ENCODE measurements around the gene ATL1. TPM values are rescaled to one million over a fixed set of nuclear protein-coding genes. Genes with fewer than 3 reads are reported as not detected.

Gene ATL1
- 2.6 and 6.9 TPM in 2 replicates for total RNA-seq

DNA sequence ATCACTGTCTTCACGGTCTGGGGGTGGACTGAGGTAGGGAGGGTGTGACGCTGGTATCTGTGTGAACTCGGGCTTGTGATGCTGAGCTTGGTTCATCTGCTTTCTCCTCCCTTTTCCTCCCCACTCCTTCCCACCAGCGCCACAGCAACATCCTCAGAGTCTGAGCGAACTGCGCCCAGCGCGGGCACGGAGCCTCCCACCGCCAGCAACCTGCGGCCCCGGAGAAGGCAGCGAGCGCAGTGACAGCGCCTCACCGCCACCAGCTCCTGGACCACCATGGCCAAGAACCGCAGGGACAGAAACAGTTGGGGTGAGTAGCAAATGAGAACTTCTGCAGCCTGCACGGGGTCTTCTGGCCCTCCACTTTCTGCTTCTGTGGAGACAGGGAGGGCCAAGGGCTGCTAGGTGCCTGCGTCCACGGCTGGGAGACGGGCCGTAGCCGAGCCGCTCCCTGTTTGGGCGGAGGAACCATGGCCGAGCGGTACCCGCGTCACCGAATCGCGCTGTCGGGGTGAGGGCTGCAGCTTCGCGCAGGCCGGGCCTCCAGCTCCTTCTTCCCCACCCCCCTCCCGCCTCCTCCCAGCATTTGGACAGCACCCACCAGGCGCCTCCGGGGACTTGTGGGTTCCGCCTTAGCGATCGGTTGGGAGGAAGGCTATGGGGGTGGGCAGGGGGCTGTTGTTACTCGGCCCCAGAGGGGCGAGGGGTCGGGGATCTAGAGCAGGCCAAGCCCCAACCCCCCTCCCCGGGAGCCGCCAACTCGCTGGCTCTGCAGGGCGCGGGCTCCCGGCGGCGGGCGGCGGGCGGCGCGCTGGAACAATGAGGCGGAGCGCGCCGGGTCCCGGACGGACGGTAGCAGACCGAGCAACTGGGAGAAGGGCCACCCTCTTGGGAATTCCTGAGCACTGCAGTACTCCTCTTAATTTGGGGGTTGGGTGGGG, at the start of gene ATL1:
Gene ATL1, plus strand, starts transcription at position 156 of the 941 bp plus-strand sequence. Its CDS starts 121 bp downstream, at position 277.
- peak; percentile 78 for DNase-seq (ENCODE audit: low read depth)
- peak within 1 kb of the TSS; percentile 69 for H3K4me3 ChIP-seq (ENCODE audit: low read depth, low read length)
- TF ChIP-seq, protein P1, sequence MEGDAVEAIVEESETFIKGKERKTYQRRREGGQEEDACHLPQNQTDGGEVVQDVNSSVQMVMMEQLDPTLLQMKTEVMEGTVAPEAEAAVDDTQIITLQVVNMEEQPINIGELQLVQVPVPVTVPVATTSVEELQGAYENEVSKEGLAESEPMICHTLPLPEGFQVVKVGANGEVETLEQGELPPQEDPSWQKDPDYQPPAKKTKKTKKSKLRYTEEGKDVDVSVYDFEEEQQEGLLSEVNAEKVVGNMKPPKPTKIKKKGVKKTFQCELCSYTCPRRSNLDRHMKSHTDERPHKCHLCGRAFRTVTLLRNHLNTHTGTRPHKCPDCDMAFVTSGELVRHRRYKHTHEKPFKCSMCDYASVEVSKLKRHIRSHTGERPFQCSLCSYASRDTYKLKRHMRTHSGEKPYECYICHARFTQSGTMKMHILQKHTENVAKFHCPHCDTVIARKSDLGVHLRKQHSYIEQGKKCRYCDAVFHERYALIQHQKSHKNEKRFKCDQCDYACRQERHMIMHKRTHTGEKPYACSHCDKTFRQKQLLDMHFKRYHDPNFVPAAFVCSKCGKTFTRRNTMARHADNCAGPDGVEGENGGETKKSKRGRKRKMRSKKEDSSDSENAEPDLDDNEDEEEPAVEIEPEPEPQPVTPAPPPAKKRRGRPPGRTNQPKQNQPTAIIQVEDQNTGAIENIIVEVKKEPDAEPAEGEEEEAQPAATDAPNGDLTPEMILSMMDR (IDR thresholded peaks at IDR 0.05; ENCODE audit: insufficient read depth, low read depth, low read length) = no peak

DNA sequence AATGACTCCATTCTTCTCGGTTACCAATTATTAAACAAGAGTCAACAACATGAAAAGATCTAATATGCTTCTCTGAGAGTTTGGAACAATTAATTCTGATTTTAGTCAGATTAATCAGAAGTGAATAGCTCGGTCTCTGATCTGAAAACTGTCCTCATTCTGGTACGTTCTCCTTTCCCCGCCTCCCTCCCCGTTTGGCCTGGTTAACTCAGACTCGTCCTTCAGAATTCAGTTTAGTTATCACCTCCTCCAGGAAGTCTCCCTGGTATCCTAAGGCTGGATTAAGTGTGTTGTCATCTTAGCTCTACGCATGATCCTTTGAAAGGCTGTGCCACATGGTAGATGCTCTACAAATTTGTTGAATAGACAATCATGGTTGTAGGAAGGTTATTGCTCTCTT, 49.8 kb upstream of the ATL1 start:
- no peak for DNase-seq (ENCODE audit: low read depth)
- TF ChIP-seq, protein P1 (IDR thresholded peaks at IDR 0.05; ENCODE audit: insufficient read depth, low read depth, low read length) = no peak

DNA sequence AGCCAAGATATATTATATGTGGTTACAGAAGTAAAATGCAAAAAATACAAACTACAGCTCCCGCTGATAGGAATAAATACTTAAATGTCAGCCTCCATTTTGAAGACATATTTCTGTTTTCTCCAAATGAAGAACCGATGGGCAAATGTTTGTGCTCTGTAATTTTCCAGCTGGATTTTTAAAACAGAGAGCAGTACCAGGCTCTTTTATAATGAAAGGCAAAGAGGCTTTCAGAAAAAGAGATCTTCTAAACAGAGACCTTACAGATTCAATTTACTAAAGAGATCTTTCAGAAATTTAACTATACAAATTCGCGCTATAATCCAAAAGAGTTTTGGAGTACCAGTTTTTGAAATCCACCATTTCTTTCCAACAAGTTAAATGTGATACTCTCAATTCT, 47.5 kb upstream of the ATL1 start:
- no peak overlapping the region for H3K4me3 ChIP-seq (ENCODE audit: low read depth, low read length)
- DNase-seq (ENCODE audit: low read depth) = no peak
- TF ChIP-seq, protein P1 (IDR thresholded peaks at IDR 0.05; ENCODE audit: insufficient read depth, low read depth, low read length) = no peak

More for the DNA sequence above, 49.8 kb upstream of the ATL1 start:
- H3K4me3 ChIP-seq (ENCODE audit: low read depth, low read length) = no peak overlapping the region

DNA sequence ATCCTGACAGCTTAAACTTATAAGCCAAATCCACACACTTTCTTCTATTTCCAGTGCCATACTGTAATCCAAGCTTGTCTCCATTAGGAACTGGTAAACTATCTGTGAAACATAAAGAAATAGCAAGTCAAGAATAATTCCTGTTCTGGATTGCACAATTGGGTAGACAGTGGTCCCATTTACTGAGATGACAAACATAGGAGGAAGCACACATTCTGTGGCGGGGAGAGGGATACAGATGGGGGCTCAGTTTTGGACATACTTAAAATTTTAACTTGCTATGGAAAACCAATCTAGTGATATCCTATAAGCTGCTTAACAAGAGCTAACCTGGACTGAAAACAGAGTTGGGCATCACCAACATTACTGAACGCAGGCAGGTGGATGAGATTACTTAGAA, 43.9 kb upstream of the ATL1 start:
- no peak for DNase-seq (ENCODE audit: low read depth)
- no peak overlapping the region for H3K4me3 ChIP-seq (ENCODE audit: low read depth, low read length)
- TF ChIP-seq, protein P1 (IDR thresholded peaks at IDR 0.05; ENCODE audit: insufficient read depth, low read depth, low read length) = no peak

DNA sequence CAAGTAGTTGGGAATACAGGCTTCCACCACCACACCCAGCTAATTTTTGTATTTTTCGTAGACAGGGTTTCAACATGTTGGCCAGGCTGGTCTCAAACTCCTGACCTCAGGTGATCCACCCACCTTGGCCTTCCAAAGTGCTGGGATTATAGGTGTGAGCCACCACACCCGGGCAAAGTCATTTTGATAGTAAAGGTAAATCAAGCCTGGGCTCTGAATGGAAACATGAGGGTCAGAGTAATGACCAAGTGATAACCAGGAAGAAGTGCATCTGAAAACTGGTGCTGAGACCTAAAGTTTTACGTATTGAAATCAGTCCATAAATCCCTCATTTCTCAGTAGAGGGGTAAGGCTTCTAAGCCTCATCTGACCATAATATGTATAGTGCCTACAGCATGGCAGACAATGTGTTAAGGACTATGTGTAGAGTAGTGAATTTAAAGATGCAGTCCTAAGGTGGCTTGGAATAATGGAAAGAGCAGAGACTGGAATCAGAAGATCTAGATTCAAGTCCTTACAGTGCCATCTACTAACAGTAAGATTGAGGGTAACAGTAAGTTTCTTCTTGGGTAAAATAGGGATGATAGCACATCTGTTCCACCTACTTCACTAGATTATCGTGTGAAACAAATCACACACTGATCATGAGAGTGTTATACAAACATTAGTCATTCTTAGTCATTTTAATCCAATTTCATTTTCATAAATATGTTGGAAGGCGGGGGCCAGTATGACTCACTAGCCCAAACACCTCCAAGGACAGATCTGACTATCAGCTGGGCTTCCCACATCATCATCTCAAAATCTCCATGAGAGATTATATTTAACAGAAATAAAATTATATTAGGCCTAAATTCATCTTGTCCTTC, 38.8 kb upstream of the ATL1 start:
- no peak overlapping the region for H3K4me3 ChIP-seq (ENCODE audit: low read depth, low read length)
- TF ChIP-seq, protein P1 (IDR thresholded peaks at IDR 0.05; ENCODE audit: insufficient read depth, low read depth, low read length) = no peak
- DNase-seq (ENCODE audit: low read depth) = peak; percentile 80

DNA sequence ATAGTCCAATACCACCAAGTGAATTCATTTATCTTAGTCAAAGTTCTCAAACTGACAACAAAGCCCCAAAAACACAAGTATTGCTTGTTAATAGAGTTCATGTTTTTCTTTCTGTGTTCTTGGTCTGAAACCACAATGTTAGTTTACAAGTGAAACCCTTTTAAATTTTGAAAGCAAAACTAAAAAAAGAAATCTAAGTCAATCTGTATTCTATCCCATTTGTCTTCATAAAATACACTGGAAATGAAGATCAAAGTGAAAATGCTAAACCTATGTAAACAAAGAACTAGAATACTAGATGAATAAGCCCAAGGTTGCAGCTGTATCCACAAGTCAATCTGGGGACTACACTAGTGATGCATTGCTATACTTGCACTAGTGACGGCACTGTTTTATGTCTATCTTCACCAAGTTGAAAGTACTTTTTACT, 38.0 kb upstream of the ATL1 start:
- no peak overlapping the region for H3K4me3 ChIP-seq (ENCODE audit: low read depth, low read length)
- DNase-seq (ENCODE audit: low read depth) = peak; percentile 59
- TF ChIP-seq, protein P1 (IDR thresholded peaks at IDR 0.05; ENCODE audit: insufficient read depth, low read depth, low read length) = no peak
